NCI-H2029 (cell line): ENCODE results near the gene SLC29A4.
"Not testable (repeated sequence)": the region's sequence is repeated elsewhere in the genome, so short reads cannot be mapped to it uniquely, and the experiment has no call there.

ENCODE experiments used
- DNase-seq: peaks from one replicate; lab custom pipeline; 2025; lab: John Stamatoyannopoulos, UW

The SLC29A4 gene

GRCh38 chr7:5296611-5297226, 14.0 kb downstream of the SLC29A4 start:
- DNase-seq, result no peak

GRCh38 chr7:5300366-5300765, 17.6 kb downstream of the SLC29A4 start:
- no peak for DNase-seq

- no peak for DNase-seq
These were observed 19.8 kb downstream of the SLC29A4 start for GRCh38 chr7:5302577-5302976.

- no peak for DNase-seq
These were observed 20.3 kb downstream of the SLC29A4 start for GRCh38 chr7:5303061-5303460.

GRCh38 chr7:5303591-5304505, 21.1 kb downstream of the SLC29A4 start:
- no peak for DNase-seq

- not testable (repeated sequence) for DNase-seq
These were observed 22.3 kb downstream of the SLC29A4 start for GRCh38 chr7:5305050-5305449.

- not testable (repeated sequence) for DNase-seq
These were observed 24.7 kb downstream of the SLC29A4 start for GRCh38 chr7:5307221-5308142.

- no peak for DNase-seq
These were observed 26.4 kb downstream of the SLC29A4 start for GRCh38 chr7:5309146-5309545.

- DNase-seq, result no peak
These were observed 28.2 kb downstream of the SLC29A4 start for GRCh38 chr7:5310822-5311405.

- DNase-seq, result not testable (repeated sequence)
These were observed 29.7 kb downstream of the SLC29A4 start for GRCh38 chr7:5312276-5313070.

- DNase-seq, result not testable (repeated sequence)
These were observed 30.5 kb downstream of the SLC29A4 start for GRCh38 chr7:5313076-5313885.

- DNase-seq, result no peak
These were observed 32.1 kb downstream of the SLC29A4 start for GRCh38 chr7:5314864-5315263.

- DNase-seq, result no peak
These were observed 33.0 kb downstream of the SLC29A4 start for GRCh38 chr7:5315761-5316160.

- DNase-seq, result not testable (repeated sequence)
These were observed 35.9 kb downstream of the SLC29A4 start for GRCh38 chr7:5318613-5319012.

GRCh38 chr7:5320391-5320790, 37.6 kb downstream of the SLC29A4 start:
- no peak for DNase-seq

GRCh38 chr7:5320802-5321396, 38.2 kb downstream of the SLC29A4 start:
- no peak for DNase-seq

- DNase-seq, result no peak
These were observed 40.1 kb downstream of the SLC29A4 start for GRCh38 chr7:5322621-5323410.

- DNase-seq, result not testable (repeated sequence)
These were observed 41.3 kb downstream of the SLC29A4 start for GRCh38 chr7:5323800-5324781.
